Pancreas (tissue), 10 donors: Measurements from ENCODE around the gene RABGAP1L. TPM values are rescaled to one million over a fixed set of nuclear protein-coding genes. Genes with fewer than 3 reads are reported as not detected.
"Not testable (repeated sequence)": the region's sequence is repeated elsewhere in the genome, so short reads cannot be mapped to it uniquely, and the experiment has no call there.

Experiments
- ATAC-seq, 4 donors: fragments of 200-7000 bp; cut with Tn5 transposase; one replicate each; pipeline versions ENCODE4 v1.8.0 to v1.9.1; 2020; ENCODE audit warnings: mild to moderate bottlenecking in 4 of 4, moderate library complexity in 4 of 4
- DNase-seq, 6 donors: peaks; one replicate each; pipeline ENCODE4 v3.0.0-alpha.2; 2020
- FAIRE-seq: peaks from 2 replicates; lab custom pipeline; 2012; peaks lifted over from hg19 to GRCh38; lab: Jason Lieb, UNC
- H3K27ac ChIP-seq, 4 donors: fragments of 200-600 bp; sonication (generic); 1 replicate in 3 of 4; 2 replicates in 1 of 4; pipeline versions ENCODE4 v1.5.0 to v1.8.0; 2020
- H3K27me3 ChIP-seq, 4 donors: fragments of 200-600 bp; one replicate each; pipeline ENCODE4 v1.8.0; 2021
- H3K36me3 ChIP-seq, 3 donors: fragments of 200-600 bp; sonication (generic) in 1 of 3; one replicate each; pipeline versions ENCODE4 v1.5.0 to v1.8.0; 2020 to 2021
- H3K4me1 ChIP-seq, 3 donors: fragments of 200-600 bp; one replicate each; pipeline ENCODE4 v1.8.0; 2021
- H3K4me3 ChIP-seq, 4 donors: fragments of 200-600 bp; sonication (generic) in 2 of 4; one replicate each; pipeline versions ENCODE4 v1.5.0 to v1.8.0; 2020 to 2021
- H3K9me3 ChIP-seq, 4 donors: fragments of 200-600 bp; one replicate each; pipeline ENCODE4 v1.8.0; 2021
- WGBS, 2 donors: extraction: QIAGEN DNeasy Blood & Tissue Kit; methylation state at CpG; one replicate each; pipeline ENCODE4 v1.1.7; 2013; 5-methylcytosine and 5-hydroxymethylcytosine counted together
- intact Hi-C, 3 donors: fragments of 100-400 bp; cut with DNase I; formaldehyde crosslinking; loops; one replicate each; pipeline versions ENCODE4 v1.11.1 to v1.14.2; 2022
- polyA plus RNA-seq, 2 donors: library from polyadenylated mRNA; stranded (reverse); fragments of 200-250 nt; gene quantifications; one replicate each; pipeline ENCODE4 v1.2.3, GENCODE V29; 2013
- total RNA-seq, 6 donors: library from RNA; stranded (reverse); fragmentation: NEBNext Ultra II Directional in 4 of 6; extraction: Animal tissue kit (Norgen Biotek cat#: 25700) in 4 of 6; gene quantifications; one replicate each; pipeline versions ENCODE4 v1.2.1 to v1.2.4, GENCODE V29; 2021 to 2023
- TF ChIP-seq, protein P1 (sequence below), 4 donors: fragments of 200-600 bp; sonication (generic) in 3 of 4; IDR thresholded peaks; one replicate each; pipeline versions ENCODE4 v1.5.0 to v1.8.0; 2021; ENCODE audit warnings: antibody characterized with exemption in 4 of 4
- donor health status: healthy with polysubstance abuse.
- donor health status: DM: no; HTN: no; CAD: no; lungs with moderate emphysema.
- donor health status: DM: no; HTN: no; CAD: no.
- donor health status: control.
- donor health status: control.
- donor health status: Bipolar disorder and iron deficiency.
- donor health status: DM: yes; HTN: yes; CAD: no.
- donor health status: DM: no; HTN: no; CAD: no.
- donor health status: DM: no; HTN: no; CAD: no.
- donor health status: DM: yes; HTN: yes; CAD: no.

Gene RABGAP1L
- total and polyA plus RNA-seq, 8 donors: 13.9 to 64.8 (median 36.1) TPM

DNA sequence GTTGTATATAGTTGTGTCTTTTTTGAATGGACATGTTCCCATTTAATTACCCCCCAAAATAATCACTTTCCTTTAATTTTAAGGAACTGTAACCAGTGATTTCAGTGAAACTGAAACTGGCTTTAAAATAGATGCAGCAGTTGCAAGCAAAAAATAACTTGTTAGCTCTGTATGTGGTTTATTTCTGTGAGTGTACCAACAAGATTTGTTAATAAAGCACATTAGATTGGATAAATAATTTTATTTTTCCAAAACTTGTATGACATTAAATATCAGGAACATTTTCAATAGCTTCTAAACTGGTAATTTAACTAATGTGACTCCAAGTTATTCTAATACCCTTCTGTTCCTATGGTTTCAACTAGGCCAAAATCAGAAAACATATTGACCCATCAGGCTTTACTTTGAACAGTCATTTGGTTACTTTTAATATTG lies 656.2 kb downstream of the RABGAP1L start:
- DNase-seq: no peak
- no peak for FAIRE-seq
- TF ChIP-seq, protein P1, sequence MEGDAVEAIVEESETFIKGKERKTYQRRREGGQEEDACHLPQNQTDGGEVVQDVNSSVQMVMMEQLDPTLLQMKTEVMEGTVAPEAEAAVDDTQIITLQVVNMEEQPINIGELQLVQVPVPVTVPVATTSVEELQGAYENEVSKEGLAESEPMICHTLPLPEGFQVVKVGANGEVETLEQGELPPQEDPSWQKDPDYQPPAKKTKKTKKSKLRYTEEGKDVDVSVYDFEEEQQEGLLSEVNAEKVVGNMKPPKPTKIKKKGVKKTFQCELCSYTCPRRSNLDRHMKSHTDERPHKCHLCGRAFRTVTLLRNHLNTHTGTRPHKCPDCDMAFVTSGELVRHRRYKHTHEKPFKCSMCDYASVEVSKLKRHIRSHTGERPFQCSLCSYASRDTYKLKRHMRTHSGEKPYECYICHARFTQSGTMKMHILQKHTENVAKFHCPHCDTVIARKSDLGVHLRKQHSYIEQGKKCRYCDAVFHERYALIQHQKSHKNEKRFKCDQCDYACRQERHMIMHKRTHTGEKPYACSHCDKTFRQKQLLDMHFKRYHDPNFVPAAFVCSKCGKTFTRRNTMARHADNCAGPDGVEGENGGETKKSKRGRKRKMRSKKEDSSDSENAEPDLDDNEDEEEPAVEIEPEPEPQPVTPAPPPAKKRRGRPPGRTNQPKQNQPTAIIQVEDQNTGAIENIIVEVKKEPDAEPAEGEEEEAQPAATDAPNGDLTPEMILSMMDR (IDR thresholded peaks at IDR 0.05): no peak
- H3K4me3 ChIP-seq: no peak overlapping the region
- no peak for ATAC-seq
- no peaks in the 10 kb centered on the region for H3K4me1 ChIP-seq
- H3K27me3 ChIP-seq: no peaks in the 10 kb centered on the region
- no peaks in the 10 kb centered on the region for H3K36me3 ChIP-seq
- H3K9me3 ChIP-seq: no peaks in the 10 kb centered on the region
- H3K27ac ChIP-seq: no peak overlapping the region
- intact Hi-C loops: no loop called here

DNA sequence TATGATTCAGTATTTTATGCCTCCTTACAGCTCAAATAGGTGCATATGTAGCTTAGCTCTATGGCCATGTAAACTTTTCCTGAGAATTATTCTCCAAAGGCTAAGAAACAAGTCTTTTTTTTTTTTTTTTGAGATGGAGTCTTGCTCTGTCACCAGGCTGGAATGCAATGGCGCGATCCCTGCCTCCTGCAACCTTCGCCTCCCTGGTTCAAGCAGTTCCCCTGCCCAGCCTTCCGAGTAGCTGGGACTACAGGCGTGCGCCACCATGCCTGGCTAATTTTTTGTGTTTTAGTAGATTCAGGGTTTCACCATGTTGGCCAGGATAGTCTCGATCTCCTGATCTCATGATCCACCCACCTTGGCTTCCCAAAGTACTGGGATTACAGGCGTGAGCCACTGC lies 657.3 kb downstream of the RABGAP1L start:
- ATAC-seq, H3K4me3 ChIP-seq, H3K9me3 ChIP-seq, intact Hi-C loops, DNase-seq, FAIRE-seq, H3K36me3 ChIP-seq, H3K27ac ChIP-seq, H3K4me1 ChIP-seq, H3K27me3 ChIP-seq: not testable (repeated sequence)
- WGBS, 2 donors: 97% methylated on average over 8 of the region's 8 CpGs

DNA sequence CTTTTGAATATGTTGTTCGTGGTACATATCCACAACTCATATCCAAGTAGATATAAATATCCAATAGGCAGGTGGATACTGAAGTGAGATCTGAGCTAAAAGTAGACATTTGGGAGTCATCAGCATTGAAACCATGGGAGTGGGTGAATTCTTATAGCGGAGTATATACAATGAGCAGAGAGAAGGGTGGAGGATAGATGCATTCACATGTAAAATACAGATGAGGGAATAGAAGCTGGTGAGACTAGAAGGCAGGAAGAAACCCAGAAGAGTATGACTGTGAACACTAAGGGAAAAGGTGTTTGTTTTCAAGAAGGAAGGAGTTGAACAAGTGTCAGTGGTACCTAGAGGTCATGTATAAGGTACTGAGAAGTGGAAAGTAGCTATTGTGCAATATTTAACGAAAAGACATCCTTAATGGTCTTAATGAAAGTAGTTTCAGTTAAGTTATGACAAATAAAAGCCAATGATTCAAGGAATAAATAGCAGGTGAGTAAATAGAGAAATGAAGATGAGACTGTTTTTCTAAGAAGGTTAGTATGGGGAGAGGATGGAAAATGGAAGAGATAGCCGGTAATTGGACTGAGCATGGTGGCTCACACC lies 658.8 kb downstream of the RABGAP1L start:
- Histone ChIP-seq H3K4me1 (no peaks in the 10 kb centered on the region), H3K27me3 (no peaks in the 10 kb centered on the region), H3K4me3 (no peak overlapping the region), H3K9me3 (no peaks in the 10 kb centered on the region), H3K36me3 (no peaks in the 10 kb centered on the region), H3K27ac (no peak overlapping the region)
- intact Hi-C loops: no loop called here
- FAIRE-seq (no peak), ATAC-seq (no peak), DNase-seq (no peak)
- WGBS, 2 donors: 70 to 87% methylated on average over 4 of the region's 4 CpGs
- TF ChIP-seq, protein P1 (IDR thresholded peaks at IDR 0.05): no peak

DNA sequence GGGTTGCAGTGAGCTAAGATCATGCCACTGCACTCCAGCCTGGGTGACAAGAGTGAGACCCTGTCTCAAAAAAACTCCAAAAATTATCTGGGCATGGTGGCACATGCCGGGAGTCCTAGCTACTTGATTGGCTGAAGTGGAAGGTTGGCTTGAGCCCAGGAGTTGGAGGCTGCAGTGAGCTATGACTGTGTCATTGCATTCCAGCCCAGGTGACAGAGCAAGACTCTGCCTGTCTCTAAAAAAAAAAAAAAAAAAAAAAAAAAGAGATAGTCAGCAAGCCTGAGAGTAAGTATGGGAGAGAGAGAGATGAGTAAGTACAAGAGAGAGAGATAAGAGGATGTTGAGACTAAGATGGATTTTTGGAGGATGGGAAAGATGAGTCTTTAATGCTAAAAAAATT lies 659.6 kb downstream of the RABGAP1L start:
- WGBS, 2 donors: 90 to 91% methylated on average over 1 of the region's 1 CpG
- intact Hi-C loops: no loop called here
- H3K36me3 ChIP-seq: no peaks in the 10 kb centered on the region
- H3K27me3 ChIP-seq: no peaks in the 10 kb centered on the region
- no peak overlapping the region for H3K27ac ChIP-seq
- no peaks in the 10 kb centered on the region for H3K4me1 ChIP-seq
- no peaks in the 10 kb centered on the region for H3K9me3 ChIP-seq
- ATAC-seq: no peak
- DNase-seq: no peak
- TF ChIP-seq, protein P1 (IDR thresholded peaks at IDR 0.05): no peak
- FAIRE-seq: no peak
- no peak overlapping the region for H3K4me3 ChIP-seq

DNA sequence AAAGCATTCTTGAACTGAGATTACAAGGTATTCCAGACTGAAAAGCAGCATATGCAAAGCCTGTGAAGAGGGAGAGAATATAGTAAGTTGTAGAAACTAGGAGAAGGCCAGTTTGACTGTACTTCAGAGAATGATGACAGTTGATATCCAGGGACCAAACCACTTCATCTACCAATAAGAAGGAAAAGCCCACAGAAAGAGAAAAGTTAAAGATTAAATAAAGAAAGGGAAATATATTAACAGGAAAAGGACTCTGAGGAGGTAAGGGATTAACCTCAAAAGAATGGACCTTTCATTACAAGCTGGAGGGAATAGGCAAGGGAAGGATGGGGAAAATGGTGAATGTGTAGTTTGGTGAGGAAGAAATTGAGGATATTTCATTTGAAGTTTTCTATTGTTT lies 660.3 kb downstream of the RABGAP1L start:
- ATAC-seq: no peak
- TF ChIP-seq, protein P1 (IDR thresholded peaks at IDR 0.05): no peak
- no peaks in the 10 kb centered on the region for H3K4me1 ChIP-seq
- no peak for FAIRE-seq
- DNase-seq: no peak
- H3K36me3 ChIP-seq: no peaks in the 10 kb centered on the region
- intact Hi-C loops: no loop called here
- no peaks in the 10 kb centered on the region for H3K27me3 ChIP-seq
- H3K27ac ChIP-seq: no peak overlapping the region
- no peaks in the 10 kb centered on the region for H3K9me3 ChIP-seq
- H3K4me3 ChIP-seq: no peak overlapping the region
